Natural killer cell (primary cell): ENCODE data around the gene CMAS. TPM values are rescaled to one million over a fixed set of nuclear protein-coding genes. Genes with fewer than 3 reads are reported as not detected.
A peak's percentile ranks its signal among the peaks of the same experiment; 100 is the strongest.

Source experiments
- ATAC-seq, 3 donors: fragments of 150-1000 bp in 2 of 3; fragments of 200-7000 bp in 1 of 3; cut with Tn5 transposase; 1 replicate in 1 of 3; 2 replicates in 2 of 3; pipeline ENCODE4 v1.10.0; 2021; ENCODE audit warnings: mild to moderate bottlenecking in 2 of 3, moderate library complexity in 2 of 3
- DNase-seq, 2 donors: peaks; one replicate each; pipeline versions ENCODE4 v3.0.0 to v3.0.0-alpha.2; 2013 to 2021; ENCODE audit warnings: mixed read lengths in 1 of 2
- H3K27ac ChIP-seq: one replicate; pipeline ENCODE4 v1.5.1; 2013; ENCODE audit warnings: mild to moderate bottlenecking, low read length
- H3K27me3 ChIP-seq: one replicate; pipeline ENCODE4 v1.6.1; 2013; ENCODE audit warnings: low read length; ENCODE audit not compliant: control insufficient read depth, insufficient read depth
- H3K36me3 ChIP-seq: one replicate; pipeline ENCODE4 v1.6.1; 2013; ENCODE audit warnings: low read length; ENCODE audit not compliant: control insufficient read depth, insufficient read depth
- H3K4me1 ChIP-seq: one replicate; pipeline ENCODE4 v1.6.1; 2013; ENCODE audit warnings: low read length; ENCODE audit not compliant: control insufficient read depth, insufficient read depth
- H3K4me3 ChIP-seq: one replicate; pipeline ENCODE4 v1.5.1; 2013; ENCODE audit warnings: low read length
- H3K9me3 ChIP-seq: one replicate; pipeline ENCODE4 v1.6.1; 2013; ENCODE audit warnings: low read length; ENCODE audit not compliant: control insufficient read depth, insufficient read depth
- H3K27ac Mint-ChIP-seq, 2 donors: one replicate each; pipeline ENCODE4 v1.8.0; 2022; ENCODE audit warnings: mild to moderate bottlenecking in 2 of 2, mixed read lengths in 2 of 2, moderate library complexity in 1 of 2
- H3K27me3 Mint-ChIP-seq, 2 donors: one replicate each; pipeline ENCODE4 v1.8.0; 2022; ENCODE audit warnings: low read depth in 2 of 2, mixed read lengths in 2 of 2
- H3K36me3 Mint-ChIP-seq: one replicate; pipeline ENCODE4 v1.8.0; 2022; ENCODE audit warnings: mixed read lengths
- H3K4me1 Mint-ChIP-seq, 2 donors: one replicate each; pipeline ENCODE4 v1.8.0; 2022; ENCODE audit warnings: mixed read lengths in 2 of 2
- H3K4me3 Mint-ChIP-seq: one replicate; pipeline ENCODE4 v1.8.0; 2022; ENCODE audit warnings: mild to moderate bottlenecking, moderate library complexity, mixed read lengths
- H3K9me3 Mint-ChIP-seq, 2 donors: one replicate each; pipeline ENCODE4 v1.8.0; 2022; ENCODE audit warnings: mixed read lengths in 2 of 2
- CTCF ChIP-seq: fragments of 200-600 bp; IDR thresholded peaks from one replicate; pipeline ENCODE4 v1.8.0; 2022; ENCODE audit warnings: antibody characterized with exemption
- WGBS: methylation state at CpG from one replicate; pipeline ENCODE4 v1.1.7; 2013; ENCODE audit warnings: missing lambda C conversion rate; ENCODE audit not compliant: insufficient coverage; 5-methylcytosine and 5-hydroxymethylcytosine counted together
- intact Hi-C: fragments of 100-400 bp; cut with micrococcal nuclease; formaldehyde crosslinking; loops from one replicate; pipeline ENCODE4 v1.14.2; 2022
- total RNA-seq, 4 donors: library from RNA; stranded (reverse); fragments of 120-200 nt in 1 of 4; gene quantifications; one replicate each; pipeline versions ENCODE4 v1.2.3 to v1.2.4, GENCODE V29; 2013 to 2022

Gene CMAS
- total RNA-seq, 3 donors from 2014 or later (not counting 1 experiment from before 2014, with no cell fraction given) = 10.0 to 19.8 (median 13.7) TPM

- ATAC-seq (peak; percentile 71 to 87 (median 77)), DNase-seq (peak in 1 of 2 donors; percentile 75)
- H3K4me3 Mint-ChIP-seq = no peak overlapping the region
- Histone ChIP-seq H3K36me3 (no peaks in the 10 kb centered on the region), H3K27me3 (no peaks in the 10 kb centered on the region), H3K4me1 (peaks cover 10% of the 10 kb centered on the region), H3K27ac (no peak overlapping the region), H3K9me3 (no peaks in the 10 kb centered on the region), H3K4me3 (no peak overlapping the region)
- H3K27me3 Mint-ChIP-seq = peaks cover 6 to 19% of the 10 kb centered on the region in 2 donors
- intact Hi-C loops = loop anchor here (1.0 kb wide), 2 partner anchors 234 to 342 kb away; no protein-coding TSS in a partner anchor
- TF ChIP-seq CTCF = peak; percentile 19
- H3K9me3 Mint-ChIP-seq = no peaks in the 10 kb centered on the region
- H3K36me3 Mint-ChIP-seq = no peaks in the 10 kb centered on the region
- whole genome bisulfite sequencing = 61% methylated on average over 6 of the region's 6 CpGs
- H3K27ac Mint-ChIP-seq = no peak overlapping the region
- peaks cover 0 to 10% of the 10 kb centered on the region in 2 donors for H3K4me1 Mint-ChIP-seq
Observed at GRCh38 chr12:22100958-22101748, 55.1 kb downstream of the CMAS start.

GRCh38 chr12:22101749-22102243, 55.8 kb downstream of the CMAS start:
- no peaks in the 10 kb centered on the region for H3K36me3 Mint-ChIP-seq
- Histone ChIP-seq H3K36me3 (no peaks in the 10 kb centered on the region), H3K4me3 (no peak overlapping the region), H3K27ac (no peak overlapping the region), H3K4me1 (peaks cover 10% of the 10 kb centered on the region), H3K9me3 (no peaks in the 10 kb centered on the region), H3K27me3 (no peaks in the 10 kb centered on the region)
- no peak overlapping the region for H3K27ac Mint-ChIP-seq
- intact Hi-C loops = loop anchor here (1.0 kb wide), 2 partner anchors 234 to 342 kb away; no protein-coding TSS in a partner anchor
- no peak for TF ChIP-seq CTCF
- ATAC-seq = peak in 1 of 3 donors; percentile 29
- 27% methylated on average over 5 of the region's 5 CpGs for WGBS
- no peaks in the 10 kb centered on the region for H3K9me3 Mint-ChIP-seq
- DNase-seq = peak in 1 of 2 donors; percentile 7
- no peak overlapping the region for H3K4me3 Mint-ChIP-seq
- H3K27me3 Mint-ChIP-seq = peaks cover 6 to 19% of the 10 kb centered on the region in 2 donors
- H3K4me1 Mint-ChIP-seq = peaks cover 0 to 10% of the 10 kb centered on the region in 2 donors

- H3K4me1 Mint-ChIP-seq = peaks cover 0 to 10% of the 10 kb centered on the region in 2 donors
Observed at GRCh38 chr12:22103418-22103817, 57.4 kb downstream of the CMAS start.

More at GRCh38 chr12:22103418-22103817, 57.4 kb downstream of the CMAS start:
- H3K27ac Mint-ChIP-seq = no peak overlapping the region
- H3K4me1 ChIP-seq = peaks cover 10% of the 10 kb centered on the region
- ATAC-seq (no peak), DNase-seq (no peak)
- no peak for TF ChIP-seq CTCF
- no peaks in the 10 kb centered on the region for H3K36me3 Mint-ChIP-seq
- H3K27me3 ChIP-seq = no peaks in the 10 kb centered on the region
- H3K27ac ChIP-seq = no peak overlapping the region
- H3K27me3 Mint-ChIP-seq = peaks cover 4 to 9% of the 10 kb centered on the region in 2 donors
- no peaks in the 10 kb centered on the region for H3K36me3 ChIP-seq
- H3K9me3 ChIP-seq = no peaks in the 10 kb centered on the region
- H3K4me3 Mint-ChIP-seq = no peak overlapping the region
- no peak overlapping the region for H3K4me3 ChIP-seq
- intact Hi-C loops = no loop called here
- H3K9me3 Mint-ChIP-seq = no peaks in the 10 kb centered on the region
- 93% methylated on average over 2 of the region's 2 CpGs for WGBS
